ENCODE data around the gene NAV2. TPM values are rescaled to one million over a fixed set of nuclear protein-coding genes. Genes with fewer than 3 reads are reported as not detected.

NAV2 gene
- total RNA-seq, 4 donors from 2014 or later = 19.2 to 34.7 (median 25.8) TPM

GRCh38 chr11:19739872-19740271, 27.2 kb downstream of the NAV2 start:
- Histone ChIP-seq H3K9me3 (no peaks in the 10 kb centered on the region), H3K4me3 (no peak overlapping the region), H3K27me3 (no peaks in the 10 kb centered on the region), H3K36me3 (no peaks in the 10 kb centered on the region), H3K27ac (peak overlapping the region in 3 of 4 donors; percentile 40 to 75 (median 66)), H3K4me1 (peaks cover 0 to 59% (median 9%) of the 10 kb centered on the region in 4 donors)
- 24 to 60% methylated on average over 4 of the region's 4 CpGs for WGBS, 2 donors
- DNase-seq (ENCODE audit: low spot score in 2 of 2) = no peak
- TF ChIP-seq POLR2A (IDR thresholded peaks at IDR 0.05) (no peak), EP300 (IDR thresholded peaks at IDR 0.05) (no peak), CTCF (IDR thresholded peaks at IDR 0.05) (peak in 3 of 5 experiments; percentile 15 to 21 (median 20))

GRCh38 chr11:19740586-19740985, 27.9 kb downstream of the NAV2 start:
- no peak for TF ChIP-seq POLR2A (IDR thresholded peaks at IDR 0.05)
- no peak for TF ChIP-seq CTCF (IDR thresholded peaks at IDR 0.05)
- no peak for TF ChIP-seq EP300 (IDR thresholded peaks at IDR 0.05)
- Histone ChIP-seq H3K4me1 (peaks cover 0 to 52% (median 6%) of the 10 kb centered on the region in 4 donors), H3K27me3 (no peaks in the 10 kb centered on the region), H3K36me3 (peaks cover 0 to 6% (median 0%) of the 10 kb centered on the region in 3 donors), H3K27ac (peak overlapping the region in 2 of 4 donors; percentile 5 to 75), H3K4me3 (no peak overlapping the region), H3K9me3 (no peaks in the 10 kb centered on the region)
- no peak for DNase-seq (ENCODE audit: low spot score in 2 of 2)
- 39 to 63% methylated on average over 1 of the region's 1 CpG for WGBS, 2 donors

GRCh38 chr11:19742588-19743292, 30.1 kb downstream of the NAV2 start:
- WGBS, 2 donors = 33% methylated on average over 2 of the region's 2 CpGs
- DNase-seq (ENCODE audit: low spot score in 2 of 2) = peak; percentile 66 to 80
- Histone ChIP-seq H3K27ac (peak overlapping the region in 1 of 4 donors; percentile 4), H3K4me3 (no peak overlapping the region), H3K27me3 (no peaks in the 10 kb centered on the region), H3K4me1 (peaks cover 0 to 34% (median 1%) of the 10 kb centered on the region in 4 donors), H3K9me3 (no peaks in the 10 kb centered on the region), H3K36me3 (peaks cover 0 to 7% (median 0%) of the 10 kb centered on the region in 3 donors)
- no peak for TF ChIP-seq POLR2A (IDR thresholded peaks at IDR 0.05)
- TF ChIP-seq CTCF (IDR thresholded peaks at IDR 0.05) = peak; percentile 68 to 95 (median 85)
- no peak for TF ChIP-seq EP300 (IDR thresholded peaks at IDR 0.05)

- no peak overlapping the region for H3K4me3 ChIP-seq
- H3K27me3 ChIP-seq = no peaks in the 10 kb centered on the region
- DNase-seq (ENCODE audit: low spot score in 2 of 2) = no peak
- TF ChIP-seq CTCF (IDR thresholded peaks at IDR 0.05) (no peak), EP300 (IDR thresholded peaks at IDR 0.05) (no peak), POLR2A (IDR thresholded peaks at IDR 0.05) (no peak)
- H3K9me3 ChIP-seq = no peaks in the 10 kb centered on the region
- WGBS, 2 donors = 88 to 93% methylated on average over 4 of the region's 4 CpGs
- no peak overlapping the region for H3K27ac ChIP-seq
- H3K4me1 ChIP-seq = peaks cover 0 to 27% (median 1%) of the 10 kb centered on the region in 4 donors
- H3K36me3 ChIP-seq = peaks cover 0 to 9% (median 0%) of the 10 kb centered on the region in 3 donors
Measured at GRCh38 chr11:19743622-19744021, 31.0 kb downstream of the NAV2 start.

GRCh38 chr11:19744130-19744529, 31.5 kb downstream of the NAV2 start:
- H3K4me3 ChIP-seq = no peak overlapping the region
- DNase-seq (ENCODE audit: low spot score in 2 of 2) = no peak
- H3K36me3 ChIP-seq = peaks cover 0 to 9% (median 0%) of the 10 kb centered on the region in 3 donors
- no peaks in the 10 kb centered on the region for H3K9me3 ChIP-seq
- no peak overlapping the region for H3K27ac ChIP-seq
- TF ChIP-seq POLR2A (IDR thresholded peaks at IDR 0.05) = no peak
- TF ChIP-seq EP300 (IDR thresholded peaks at IDR 0.05) = no peak
- no peak for TF ChIP-seq CTCF (IDR thresholded peaks at IDR 0.05)
- no peaks in the 10 kb centered on the region for H3K27me3 ChIP-seq
- H3K4me1 ChIP-seq = peaks cover 0 to 24% (median 1%) of the 10 kb centered on the region in 4 donors
